Spleen (tissue), 7 donors: ENCODE results near the gene SIN3B.

Source experiments
- CTCF ChIP-seq, 11 experiments: fragments of 200-600 bp in 7 of 11; fragments of 450-650 bp in 4 of 11; sonication (generic) in 4 of 11; IDR thresholded peaks in 8 of 11; conservative IDR thresholded peaks in 3 of 11; 1 replicate in 7 of 11; 2 replicates in 4 of 11; pipeline versions ENCODE4 v1.4.0 to v1.8.0; 2016 to 2021; ENCODE audit warnings: antibody characterized with exemption in 11 of 11, inconsistent platforms in 4 of 11, mild to moderate bottlenecking in 1 of 11
- POLR2AphosphoS5 ChIP-seq, 3 donors: sonication (generic); formaldehyde crosslinking; IDR thresholded peaks; one replicate each; pipeline ENCODE4 v1.5.1; 2017; ENCODE audit warnings: antibody characterized with exemption in 3 of 3
- donor health status: DM: no; HTN: no; CAD: no; lungs with moderate emphysema.
- donor health status: DM: no; HTN: no; CAD: no.
- donor health status: DM: no; HTN: no; CAD: no.

GRCh38 chr19:16821081-16821480 lies 8.1 kb upstream of the SIN3B start:
- TF ChIP-seq CTCF (IDR thresholded peaks at IDR 0.05 in 8 of 11, conservative IDR thresholded peaks at IDR 0.05 in 3 of 11) (no peak), POLR2AphosphoS5 (IDR thresholded peaks at IDR 0.05) (no peak)
